Activated CD4-positive, alpha-beta T cell treated with anti-CD3 and anti-CD28 coated beads, Interleukin-2, amount 50 U/mL, for 24 hours (primary cell): Measurements from ENCODE around the gene HOXB1.
"Not testable (repeated sequence)": the region's sequence is repeated elsewhere in the genome, so short reads cannot be mapped to it uniquely, and the experiment has no call there.

Experiments
- DNase-seq, 2 donors: peaks; one replicate each; pipeline ENCODE4 v3.0.0-alpha.2; 2020; ENCODE audit warnings: low read depth in 1 of 2, low spot score in 1 of 2

The HOXB1 gene

DNA sequence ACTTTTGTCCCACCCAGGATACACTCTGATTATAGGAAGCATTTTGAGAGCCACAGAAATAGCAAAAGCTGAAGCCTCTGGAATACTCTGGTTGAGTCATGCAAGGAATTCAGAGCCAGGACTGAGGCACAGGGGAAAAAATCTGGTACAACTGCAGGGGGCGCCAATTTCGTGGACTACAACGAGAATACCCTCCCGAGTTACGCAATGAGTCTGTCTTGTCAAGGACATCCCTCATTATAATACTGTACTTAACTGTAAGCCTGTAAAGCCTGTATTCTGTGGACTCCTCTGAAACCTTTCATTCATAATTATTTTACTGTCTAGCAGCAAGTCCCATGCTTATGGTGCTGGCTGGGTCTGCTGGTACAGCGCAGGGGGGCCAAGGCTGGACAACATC lies 7.8 kb downstream of the HOXB1 start:
- no peak for DNase-seq

DNA sequence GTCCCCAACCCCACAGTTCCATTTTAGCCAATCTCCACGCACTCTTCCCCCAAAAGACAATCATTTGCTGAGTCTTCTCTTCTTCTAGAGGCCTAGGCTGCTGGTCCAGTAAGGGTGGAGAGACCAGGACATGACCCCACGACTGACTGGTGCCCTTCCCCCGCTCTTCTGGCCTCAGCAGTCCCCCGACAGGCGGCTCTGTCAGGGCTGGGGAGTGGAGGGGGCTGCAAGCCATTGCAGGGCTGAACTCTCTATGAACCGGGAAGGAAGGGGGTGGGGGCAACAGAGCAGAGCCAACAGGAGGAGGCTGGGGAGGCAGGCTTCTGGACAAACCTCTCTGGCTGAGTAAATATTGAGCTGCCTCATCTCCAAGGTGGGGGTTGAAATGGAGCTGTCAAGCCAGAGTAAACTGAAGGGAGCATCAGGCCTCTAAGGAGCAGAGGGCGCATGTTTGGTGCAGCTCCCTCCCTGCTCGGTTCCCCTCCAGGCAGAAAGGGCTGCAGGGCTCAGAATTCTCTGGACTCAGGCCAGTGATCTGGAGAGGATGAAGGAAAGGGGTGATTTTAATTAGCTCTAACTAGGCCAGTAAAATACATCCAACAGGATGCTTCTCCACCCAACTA lies 8.7 kb downstream of the HOXB1 start:
- no peak for DNase-seq

DNA sequence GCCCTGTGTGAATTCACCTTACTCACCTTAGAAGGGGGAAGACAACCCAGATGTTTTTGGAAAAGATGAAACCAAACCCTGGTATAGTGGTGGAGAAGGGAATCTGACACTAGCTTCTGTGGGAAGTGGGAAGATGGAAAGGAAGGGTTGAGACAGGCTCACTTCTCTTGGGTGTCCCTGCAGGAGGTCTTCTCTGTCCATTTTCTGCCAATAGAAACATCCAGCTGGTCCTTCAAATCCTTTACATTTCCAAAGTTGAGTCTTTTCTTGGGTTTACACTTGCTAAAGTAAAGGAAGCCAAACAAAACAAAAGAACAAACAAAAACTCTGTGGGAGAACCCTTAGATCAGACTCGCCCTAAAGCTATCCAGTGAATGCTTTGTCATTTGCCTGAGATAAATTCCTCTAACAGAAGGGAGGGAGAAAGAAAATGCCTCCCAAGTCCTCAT lies 10.2 kb downstream of the HOXB1 start:
- DNase-seq: no peak

DNA sequence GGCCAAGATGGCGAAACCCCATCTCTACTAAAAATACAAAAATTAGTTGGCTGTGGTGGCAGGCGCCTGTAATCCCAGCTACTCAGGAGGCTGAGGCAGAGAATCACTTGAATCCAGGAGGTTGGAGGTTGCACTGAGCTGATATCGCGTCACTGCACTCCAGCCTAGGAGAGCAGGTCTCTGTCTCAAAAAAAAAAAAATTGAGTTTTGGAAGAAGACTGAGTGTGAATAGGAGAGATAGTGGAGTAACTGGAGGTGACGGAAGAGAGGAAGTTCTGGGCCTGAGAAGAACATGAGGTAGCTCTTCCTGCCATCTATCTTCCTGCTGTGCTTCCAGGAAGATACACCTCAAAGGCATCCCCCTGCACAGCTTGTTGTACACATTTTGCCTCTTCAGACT lies 11.4 kb downstream of the HOXB1 start:
- no peak for DNase-seq

DNA sequence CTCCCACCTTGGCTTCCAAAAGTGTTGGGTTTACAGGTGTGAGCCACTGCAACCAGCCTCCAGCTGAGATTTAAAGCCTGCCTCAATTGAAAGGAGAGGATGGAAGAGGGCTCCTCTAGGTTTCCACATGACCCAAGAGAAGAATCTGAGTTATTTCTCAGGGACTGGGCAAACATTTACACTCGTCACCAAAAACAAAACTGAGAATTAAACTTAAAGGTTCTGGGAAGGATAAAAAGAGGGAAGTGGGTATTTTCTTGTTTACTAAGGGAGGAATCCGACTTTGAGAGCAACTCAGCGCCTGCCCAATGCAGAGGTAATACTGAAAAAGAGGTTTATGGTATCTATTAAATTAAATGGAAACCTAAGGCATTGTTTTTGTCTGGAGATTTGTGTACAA lies 13.3 kb downstream of the HOXB1 start:
- no peak for DNase-seq

DNA sequence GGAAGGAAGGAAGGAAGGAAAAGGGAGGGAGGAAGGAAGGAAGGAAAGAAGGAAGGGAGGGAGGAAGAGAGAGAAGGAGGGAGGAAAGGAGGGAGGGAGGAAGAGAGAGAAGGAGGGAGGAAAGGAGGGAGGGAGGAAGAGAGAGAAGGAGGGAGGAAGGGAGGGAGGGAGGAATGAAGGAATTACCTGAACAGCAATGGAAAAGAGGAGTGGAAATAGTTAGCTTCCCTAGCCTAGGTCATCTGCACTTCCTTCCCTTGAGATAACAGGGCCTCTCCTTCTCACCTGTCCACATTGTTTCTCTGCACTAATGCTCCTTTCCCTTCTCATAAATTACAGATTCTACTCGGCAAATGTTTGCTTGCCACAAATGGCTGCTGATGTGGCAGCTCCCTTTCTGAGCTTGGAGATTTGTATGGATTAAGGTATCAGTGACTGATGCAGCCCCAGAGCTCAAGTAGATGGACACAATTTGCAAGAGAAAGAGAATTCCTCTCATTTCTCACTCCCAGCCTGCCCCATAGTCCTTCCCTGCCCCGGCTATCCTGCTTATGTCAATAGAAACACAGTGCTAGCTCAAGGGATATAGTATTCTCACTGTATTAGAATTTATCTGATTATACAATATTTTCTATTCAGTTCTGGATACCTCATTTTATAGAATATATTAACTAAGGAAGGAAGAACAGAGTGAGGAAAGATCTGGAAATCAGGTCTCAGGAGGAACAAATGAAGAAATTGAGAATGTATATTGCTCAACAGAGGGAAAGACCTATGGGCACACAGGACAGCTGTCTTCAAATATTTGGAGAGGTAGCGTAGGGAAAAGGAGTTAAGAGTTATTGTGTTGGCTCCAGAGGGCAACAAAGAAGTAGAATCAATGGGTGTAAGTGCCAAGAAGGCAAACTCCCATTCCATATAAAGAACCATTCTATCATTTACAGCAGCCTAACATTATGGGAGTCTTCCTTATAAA lies 14.6 kb downstream of the HOXB1 start:
- no peak for DNase-seq

DNA sequence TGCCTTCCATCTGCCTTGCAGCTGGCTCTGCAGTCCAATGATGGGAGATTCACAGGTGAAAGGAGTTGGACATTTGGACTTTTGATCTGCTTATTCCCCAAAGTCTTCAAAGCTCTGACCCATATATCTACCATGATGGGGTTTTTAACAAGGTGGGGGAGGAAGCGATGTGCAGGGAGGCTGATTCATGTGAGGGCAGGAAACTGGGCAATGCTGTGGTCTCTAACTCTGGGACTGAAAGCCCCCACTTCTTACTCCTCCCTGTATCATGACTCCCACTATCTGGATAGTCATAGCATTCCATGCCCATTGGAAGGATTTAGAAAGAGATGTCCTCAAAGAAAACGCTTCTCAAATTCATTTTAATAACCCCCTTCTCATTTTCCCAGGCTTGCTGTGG lies 16.3 kb downstream of the HOXB1 start:
- DNase-seq: no peak

DNA sequence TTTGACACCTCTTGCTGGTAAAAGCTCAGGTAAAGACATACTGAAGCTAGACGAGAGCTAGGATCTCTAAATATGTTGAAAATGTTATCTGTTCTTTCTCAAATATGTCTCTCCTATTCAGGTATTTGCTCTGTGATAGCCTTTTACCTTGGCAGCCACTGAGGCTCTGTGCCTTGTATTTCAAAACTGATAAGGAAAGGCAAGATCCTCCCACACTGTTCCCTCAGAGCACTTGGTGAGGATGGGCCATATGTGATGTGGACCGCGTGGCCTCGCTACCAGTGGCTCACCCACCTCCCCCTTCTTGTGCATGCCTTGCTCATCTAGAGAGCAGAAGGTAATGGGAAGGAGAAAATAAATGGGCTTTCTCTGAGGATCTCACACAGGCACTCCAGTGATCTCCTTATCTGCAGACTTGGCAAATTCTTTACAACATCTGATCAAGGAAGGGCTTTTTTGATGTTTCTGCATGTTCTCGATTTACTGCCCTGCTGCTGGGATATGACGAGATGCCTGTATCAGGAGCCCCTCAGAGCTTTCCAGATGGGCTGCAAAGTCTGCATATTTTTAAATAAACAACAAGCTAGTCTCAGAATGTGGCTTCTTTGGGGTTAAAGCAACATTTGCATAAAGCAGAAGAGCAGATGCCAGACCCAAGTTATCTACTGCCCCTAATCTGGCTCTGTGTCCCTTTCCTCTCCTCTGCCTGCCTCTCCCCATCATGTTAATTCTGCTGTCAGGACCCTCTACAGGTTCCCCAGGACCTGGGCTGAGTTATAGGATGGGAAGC lies 16.9 kb downstream of the HOXB1 start:
- no peak for DNase-seq

DNA sequence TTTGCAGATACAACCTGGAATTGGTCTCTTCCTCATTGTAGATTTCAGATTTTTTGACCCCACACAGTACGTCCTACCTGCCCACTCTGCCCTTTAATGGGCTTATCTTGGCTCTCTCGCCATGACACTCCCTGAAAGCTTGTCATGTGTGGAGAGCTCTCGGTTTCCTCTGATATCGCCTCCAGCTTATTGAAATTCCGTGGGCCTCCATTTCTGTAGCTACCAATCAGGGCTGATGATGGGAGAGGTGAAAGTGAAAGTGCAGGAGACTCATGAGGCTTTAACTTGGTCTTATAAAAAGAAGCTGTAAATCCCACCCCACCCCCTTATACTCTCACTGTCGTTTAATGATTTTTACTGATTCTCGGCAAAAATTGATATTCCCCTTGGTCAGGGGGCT lies 17.7 kb downstream of the HOXB1 start:
- DNase-seq: no peak

DNA sequence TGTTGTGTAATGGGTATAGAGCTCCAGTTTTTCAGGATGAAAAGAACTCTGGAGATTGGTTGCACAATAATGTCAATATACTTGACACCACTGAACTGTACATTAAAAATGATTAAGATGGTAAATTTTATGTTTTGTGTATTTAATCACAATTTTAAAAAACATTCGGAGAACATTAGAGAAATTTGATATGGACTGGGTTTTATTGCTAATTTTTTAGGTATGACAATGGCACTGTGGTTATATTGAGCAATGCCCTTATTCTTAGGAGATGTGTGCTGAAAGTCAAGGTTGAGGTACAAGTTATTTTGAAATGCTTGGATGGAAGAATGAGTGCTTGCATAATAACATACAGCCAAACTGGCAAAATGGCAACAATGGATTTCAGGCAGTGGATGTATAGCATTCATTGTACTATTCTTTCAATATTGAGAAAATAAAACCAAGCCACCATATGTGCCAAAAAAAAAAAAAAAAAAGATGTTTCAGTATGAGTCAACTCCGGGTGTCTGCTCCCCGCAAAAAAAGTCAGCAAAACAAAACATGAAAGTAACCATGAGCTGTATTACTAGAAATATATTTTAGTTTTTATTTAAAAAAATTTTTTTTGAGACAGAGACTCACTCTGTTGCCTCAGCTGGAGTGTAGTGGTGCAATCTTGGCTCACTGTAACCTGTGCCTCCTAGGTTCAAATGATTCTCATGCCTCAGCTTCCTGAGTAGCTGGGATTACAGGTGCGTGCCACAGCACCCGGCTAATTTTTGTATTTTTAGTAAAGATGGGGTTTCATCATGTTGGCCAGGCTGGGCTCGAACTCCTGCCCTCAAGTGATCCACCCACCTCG lies 19.8 kb downstream of the HOXB1 start:
- DNase-seq: peak in 1 of 2 donors; percentile 17

DNA sequence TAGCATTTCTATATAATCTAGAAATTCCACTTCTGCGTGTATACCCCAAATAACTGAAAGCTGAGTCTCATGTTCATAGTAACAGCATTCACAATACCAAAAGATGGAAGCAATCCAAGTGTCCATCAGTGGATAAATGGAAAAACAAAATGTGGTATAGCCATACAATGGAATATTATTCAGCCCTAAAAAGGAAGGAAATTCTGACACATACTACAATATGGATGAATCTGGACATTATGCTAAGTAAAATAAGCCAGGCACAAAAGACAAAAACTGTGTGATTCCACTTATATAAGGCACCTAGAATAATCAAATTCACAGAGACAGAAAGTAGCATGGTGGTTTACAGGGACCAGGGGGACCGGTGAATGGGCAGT lies 20.4 kb downstream of the HOXB1 start:
- no peak for DNase-seq

DNA sequence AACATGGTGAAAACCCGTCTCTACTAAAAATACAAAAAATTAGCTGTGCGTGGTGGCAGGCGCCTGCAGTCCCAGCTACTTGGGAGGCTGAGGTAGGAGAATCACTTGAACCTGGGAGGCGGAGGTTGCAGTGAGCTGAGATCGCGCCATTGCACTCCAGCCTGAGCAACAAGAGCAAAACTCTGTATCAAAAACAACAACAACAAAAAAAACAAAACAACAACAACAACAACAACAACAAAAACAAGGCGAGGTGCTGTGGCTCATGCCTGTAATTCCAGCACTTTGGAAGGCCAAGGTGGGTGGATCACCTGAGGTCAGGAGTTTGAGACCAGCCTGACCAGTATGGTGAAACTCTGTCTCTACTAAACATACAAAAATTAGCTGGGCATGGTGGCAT lies 21.1 kb downstream of the HOXB1 start:
- DNase-seq: not testable (repeated sequence)

DNA sequence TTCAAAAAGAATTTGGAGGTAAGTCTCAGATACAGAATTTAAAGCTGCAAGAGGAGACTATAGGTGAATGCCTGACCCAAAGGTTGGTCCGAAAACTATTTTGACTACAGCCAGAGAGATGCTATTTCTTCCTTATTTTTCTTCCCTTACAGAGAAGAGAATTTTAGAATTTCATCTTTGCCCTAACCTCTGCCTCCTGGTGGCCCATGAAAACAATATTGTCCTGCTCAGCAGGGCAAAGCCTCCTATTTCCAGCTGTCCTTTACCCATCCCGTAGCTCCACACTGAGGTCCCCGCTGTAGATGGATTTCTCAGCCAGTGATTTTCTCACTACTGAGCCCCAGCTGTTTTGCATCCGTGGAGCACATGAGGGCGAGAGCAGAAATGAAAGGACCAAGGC lies 24.6 kb downstream of the HOXB1 start:
- no peak for DNase-seq

DNA sequence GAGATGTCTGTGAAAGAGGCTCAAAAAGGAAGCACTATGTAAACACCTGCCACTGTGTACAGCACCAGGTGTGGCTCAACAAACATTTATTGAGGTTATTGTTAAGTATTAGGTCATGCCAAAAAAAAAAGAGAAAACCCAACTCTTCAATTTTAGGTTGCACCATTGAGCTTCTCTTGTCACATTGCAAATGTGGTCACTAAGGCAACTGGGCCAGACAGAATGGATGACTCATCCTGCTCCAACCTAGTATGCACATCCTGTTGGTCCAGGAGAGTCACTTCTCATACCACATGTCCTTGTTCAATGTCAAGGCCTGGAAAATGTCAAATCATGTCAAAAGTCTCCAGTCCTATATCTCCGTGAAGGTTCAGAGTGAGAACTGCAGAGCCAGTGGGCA lies 25.0 kb downstream of the HOXB1 start:
- peak in 1 of 2 donors; percentile 36 for DNase-seq

DNA sequence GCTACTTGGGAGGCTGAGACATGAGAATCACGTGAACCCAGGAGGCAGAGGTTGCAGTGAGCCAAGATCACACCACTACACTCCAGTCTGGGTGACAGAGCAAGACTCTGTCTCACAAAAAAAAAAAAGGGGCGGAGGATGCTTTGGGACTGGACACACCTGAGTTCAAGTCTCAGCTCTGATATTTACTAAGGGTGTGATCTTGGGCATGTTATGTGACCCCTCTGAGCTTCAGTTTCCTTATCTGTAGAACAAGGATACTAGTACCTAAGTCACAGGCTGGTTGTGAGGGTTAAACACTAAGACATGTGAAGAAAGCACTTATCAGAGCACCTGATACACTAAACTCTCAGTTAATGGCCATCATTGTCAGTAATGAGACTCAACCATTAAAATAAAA lies 25.9 kb downstream of the HOXB1 start:
- no peak for DNase-seq

DNA sequence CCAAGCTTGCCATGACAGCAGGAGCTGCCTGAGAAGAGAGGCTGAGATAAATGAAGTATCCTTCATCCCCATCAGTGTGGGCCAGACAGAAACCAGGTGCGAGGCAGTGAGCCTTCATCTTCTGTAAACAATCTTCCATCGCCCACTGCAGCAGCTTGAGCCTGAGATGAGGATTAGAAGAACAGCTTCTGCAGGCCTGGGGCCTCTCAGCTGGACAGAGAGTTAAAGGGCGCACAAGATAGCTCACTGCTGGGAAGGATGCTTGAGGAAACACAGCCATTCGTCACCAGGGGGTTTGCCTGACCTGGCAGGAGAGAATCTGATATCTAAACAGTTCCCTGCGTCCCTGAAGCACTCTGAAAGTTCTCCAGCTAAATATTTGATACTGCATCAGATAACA lies 27.1 kb downstream of the HOXB1 start:
- no peak for DNase-seq

DNA sequence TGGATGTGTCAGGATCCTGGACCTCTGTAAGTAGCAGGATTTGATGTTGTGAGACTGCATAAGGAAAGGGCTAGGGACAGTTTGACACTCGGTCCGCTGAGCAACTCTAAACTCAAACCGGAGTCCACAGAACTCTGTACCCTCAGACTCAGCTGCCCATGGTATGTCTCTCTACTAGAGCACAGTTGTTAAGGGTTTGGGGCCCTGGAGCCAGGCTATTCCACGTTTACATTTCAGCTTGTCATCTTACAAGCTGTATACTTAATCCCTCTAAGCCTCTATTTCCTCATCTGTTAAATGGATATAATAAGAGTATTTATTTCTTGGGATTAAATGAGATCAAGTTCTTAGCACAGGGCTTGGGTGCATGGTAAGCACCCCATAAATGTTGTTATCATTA lies 27.9 kb downstream of the HOXB1 start:
- DNase-seq: no peak

DNA sequence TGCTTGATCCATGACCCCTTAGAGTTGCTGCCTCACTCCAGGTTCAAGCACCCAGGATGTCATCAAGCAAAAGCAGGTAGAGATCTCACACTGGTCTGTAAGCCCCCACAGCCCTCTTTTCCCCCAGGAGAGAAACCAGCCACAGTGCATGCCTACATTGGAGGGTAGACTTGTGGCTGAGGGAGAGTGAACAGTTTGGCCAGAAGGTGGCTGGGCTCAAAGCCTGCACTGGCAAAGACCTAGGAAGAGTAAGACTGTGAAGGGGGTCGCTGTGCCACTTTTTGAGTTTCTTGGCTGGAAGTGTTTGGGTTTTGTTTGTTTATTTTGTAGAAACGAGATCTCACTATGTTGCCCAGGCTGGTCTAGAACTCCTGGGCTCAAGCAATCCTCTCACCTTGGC lies 28.5 kb downstream of the HOXB1 start:
- DNase-seq: no peak

DNA sequence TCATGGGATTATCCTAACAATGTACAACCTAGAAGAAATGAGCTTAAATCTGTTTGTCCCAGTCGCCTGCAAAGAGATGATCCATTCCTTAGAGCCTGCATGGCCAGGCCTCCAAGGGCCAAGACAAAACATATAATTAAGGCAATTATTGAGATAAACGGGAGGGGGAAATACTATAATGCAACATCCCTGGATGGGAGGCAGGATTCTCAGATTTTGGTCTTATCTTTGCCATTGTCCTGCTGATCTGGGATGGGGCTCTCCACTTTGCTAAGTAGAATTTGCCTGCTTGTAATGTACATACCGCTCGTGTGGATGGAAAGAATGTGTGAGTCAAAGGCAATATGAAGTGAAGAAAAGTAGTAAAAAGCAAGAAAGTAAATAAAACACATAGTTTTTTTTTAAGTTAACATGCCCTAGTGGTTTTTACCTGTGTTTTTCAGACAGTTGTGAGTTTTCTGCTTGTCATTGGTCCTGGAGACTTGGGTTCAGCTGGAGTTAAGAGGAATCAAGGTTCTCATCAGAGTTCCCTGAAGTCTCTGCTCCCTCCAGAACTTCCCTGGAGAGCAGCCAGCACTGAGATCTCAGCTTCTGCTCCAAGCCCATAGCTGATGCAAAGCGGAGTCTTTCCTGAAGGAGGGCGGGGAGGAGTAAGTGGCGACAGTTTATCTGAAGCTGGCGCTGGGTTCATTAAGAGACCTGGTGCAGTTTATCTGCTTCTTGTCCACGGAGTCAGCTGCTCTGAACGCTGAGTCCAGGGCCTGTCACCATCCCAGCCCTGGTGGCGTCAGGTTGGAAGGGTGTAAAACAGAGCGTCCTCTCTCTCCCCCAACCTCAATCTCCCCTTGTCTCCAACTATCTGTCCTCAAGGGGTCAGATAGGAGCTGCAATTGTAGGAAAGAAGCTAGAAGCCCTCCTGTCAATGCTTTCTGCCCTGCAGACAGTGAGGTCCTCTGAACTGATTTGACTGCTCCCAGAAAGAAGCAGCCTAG lies 30.1 kb downstream of the HOXB1 start:
- DNase-seq: no peak
